ENCODE measurements around the gene ECE1. TPM values are rescaled to one million over a fixed set of nuclear protein-coding genes. Genes with fewer than 3 reads are reported as not detected.
A peak's percentile ranks its signal among the peaks of the same experiment; 100 is the strongest.
"Not testable (repeated sequence)": the region's sequence is repeated elsewhere in the genome, so short reads cannot be mapped to it uniquely, and the experiment has no call there.

Gene ECE1
- total and polyA plus RNA-seq, 4 donors = 12.1 to 155 (median 123) TPM

DNA sequence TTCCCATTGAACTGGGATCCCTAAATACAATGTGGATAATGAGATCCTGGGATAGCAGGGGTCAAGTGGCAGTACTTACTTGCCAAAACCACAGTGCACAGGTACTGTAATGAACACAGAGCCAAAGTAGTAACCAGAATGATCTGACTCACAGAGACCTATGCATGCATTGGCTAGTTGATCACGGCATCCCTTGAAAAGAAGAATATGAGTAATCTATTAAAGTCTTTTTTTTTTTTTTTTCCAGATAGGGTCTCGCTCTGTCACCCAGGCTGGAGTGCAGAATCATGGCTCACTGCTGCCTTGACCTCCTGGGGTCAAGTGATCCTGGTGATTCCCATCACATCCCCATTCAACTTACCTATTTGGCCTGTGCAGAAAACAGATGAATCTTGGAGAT is 84.1 kb downstream of the ECE1 start:
- H3K4me1 ChIP-seq (ENCODE audit: control insufficient read depth in 1 of 2, insufficient read depth in 2 of 2, low read length in 2 of 2) = no peaks in the 10 kb centered on the region
- DNase-seq = no peak
- no peaks in the 10 kb centered on the region for H3K27me3 ChIP-seq (ENCODE audit: control insufficient read depth in 1 of 2, insufficient read depth in 2 of 2, low read length in 1 of 2)
- 86% methylated on average over 2 of the region's 2 CpGs for WGBS, 2 donors
- H3K4me3 ChIP-seq (ENCODE audit: low read length in 2 of 2) = no peak overlapping the region
- H3K27ac ChIP-seq (ENCODE audit: low read depth in 1 of 2, low read length in 2 of 2) = no peak overlapping the region
- ATAC-seq (ENCODE audit: low FRiP score) = no peak
- intact Hi-C loops (cut with DNase I) = no loop called here
- H3K9me3 ChIP-seq (ENCODE audit: control insufficient read depth, low read length) = no peaks in the 10 kb centered on the region
- no peaks in the 10 kb centered on the region for H3K36me3 ChIP-seq (ENCODE audit: control insufficient read depth in 1 of 2, insufficient read depth in 2 of 2, low read length in 1 of 2)

DNA sequence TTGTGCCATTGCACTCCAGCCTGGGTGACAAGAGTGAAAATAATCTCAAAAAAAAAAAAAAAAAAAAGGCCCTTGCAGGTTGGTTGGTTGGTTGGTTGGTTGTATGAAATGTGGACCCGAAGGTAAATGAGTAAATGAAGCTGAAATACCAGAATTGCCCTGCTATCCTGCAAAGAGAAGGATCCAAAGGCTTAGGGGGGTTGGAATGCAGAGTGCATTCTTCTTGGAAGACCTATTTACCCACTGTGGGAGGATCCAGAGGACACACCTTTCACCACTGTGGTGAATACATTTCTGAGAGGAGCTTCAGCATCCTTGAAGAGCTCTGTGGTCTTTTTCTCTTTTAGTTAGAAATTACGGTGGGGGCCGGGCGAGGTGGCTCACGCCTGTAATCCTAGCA is 84.8 kb downstream of the ECE1 start:
- DNase-seq (no peak), ATAC-seq (ENCODE audit: low FRiP score) (no peak)
- Histone ChIP-seq H3K4me1 (ENCODE audit: control insufficient read depth in 1 of 2, insufficient read depth in 2 of 2, low read length in 2 of 2) (no peaks in the 10 kb centered on the region), H3K27ac (ENCODE audit: low read depth in 1 of 2, low read length in 2 of 2) (no peak overlapping the region), H3K9me3 (ENCODE audit: control insufficient read depth, low read length) (no peaks in the 10 kb centered on the region), H3K4me3 (ENCODE audit: low read length in 2 of 2) (no peak overlapping the region), H3K27me3 (ENCODE audit: control insufficient read depth in 1 of 2, insufficient read depth in 2 of 2, low read length in 1 of 2) (no peaks in the 10 kb centered on the region), H3K36me3 (ENCODE audit: control insufficient read depth in 1 of 2, insufficient read depth in 2 of 2, low read length in 1 of 2) (no peaks in the 10 kb centered on the region)
- WGBS, 2 donors = 93 to 96% methylated on average over 5 of the region's 5 CpGs
- intact Hi-C loops (cut with DNase I) = no loop called here

DNA sequence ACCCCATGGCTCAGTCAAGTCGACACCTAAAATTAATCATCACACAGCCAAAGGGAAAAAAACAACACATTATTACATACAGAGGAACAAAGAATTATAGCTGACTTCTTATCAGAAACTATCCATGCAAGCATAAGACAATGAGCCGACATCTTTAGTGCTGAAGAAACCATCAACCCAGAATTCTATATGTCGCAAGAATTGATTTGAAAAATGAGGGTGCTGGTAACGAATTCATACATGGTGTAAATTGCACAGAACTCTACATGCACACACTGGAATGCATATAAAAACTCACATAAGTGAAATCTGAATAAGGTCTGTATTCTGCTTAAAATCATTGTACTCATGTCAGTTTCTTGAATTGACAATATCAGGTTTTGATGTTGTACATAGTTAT is 88.6 kb downstream of the ECE1 start:
- ATAC-seq (ENCODE audit: low FRiP score) = no peak
- Histone ChIP-seq H3K4me1 (ENCODE audit: control insufficient read depth in 1 of 2, insufficient read depth in 2 of 2, low read length in 2 of 2) (no peaks in the 10 kb centered on the region), H3K36me3 (ENCODE audit: control insufficient read depth in 1 of 2, insufficient read depth in 2 of 2, low read length in 1 of 2) (no peaks in the 10 kb centered on the region), H3K27me3 (ENCODE audit: control insufficient read depth in 1 of 2, insufficient read depth in 2 of 2, low read length in 1 of 2) (no peaks in the 10 kb centered on the region), H3K9me3 (ENCODE audit: control insufficient read depth, low read length) (no peaks in the 10 kb centered on the region), H3K4me3 (ENCODE audit: low read length in 2 of 2) (no peak overlapping the region), H3K27ac (ENCODE audit: low read depth in 1 of 2, low read length in 2 of 2) (no peak overlapping the region)
- intact Hi-C loops (cut with DNase I) = no loop called here
- DNase-seq = no peak
- WGBS, 2 donors = 90 to 94% methylated on average over 4 of the region's 4 CpGs

DNA sequence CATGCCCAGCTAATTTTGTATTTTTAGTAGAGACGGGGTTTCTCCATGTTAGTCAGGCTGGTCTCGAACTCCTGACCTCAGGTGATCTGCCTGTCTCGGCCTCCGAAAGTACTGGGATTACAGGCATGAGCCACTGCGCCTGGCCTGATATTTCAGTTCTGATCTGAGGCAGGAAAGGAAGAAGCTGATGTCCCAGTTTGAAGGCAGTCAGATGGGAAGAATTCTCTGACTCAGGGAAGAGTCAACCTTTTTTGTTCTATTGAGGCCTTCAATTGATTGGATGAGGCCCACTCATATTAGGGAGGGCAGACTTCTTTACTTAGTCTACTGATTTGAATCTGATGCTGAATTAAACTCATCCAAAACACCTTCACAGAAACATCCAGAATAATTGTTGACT is 89.0 kb downstream of the ECE1 start:
- intact Hi-C loops (cut with DNase I); H3K4me1 ChIP-seq (ENCODE audit: control insufficient read depth in 1 of 2, insufficient read depth in 2 of 2, low read length in 2 of 2); H3K4me3 ChIP-seq (ENCODE audit: low read length in 2 of 2); DNase-seq; H3K36me3 ChIP-seq (ENCODE audit: control insufficient read depth in 1 of 2, insufficient read depth in 2 of 2, low read length in 1 of 2); H3K9me3 ChIP-seq (ENCODE audit: control insufficient read depth, low read length); ATAC-seq (ENCODE audit: low FRiP score); H3K27ac ChIP-seq (ENCODE audit: low read depth in 1 of 2, low read length in 2 of 2); H3K27me3 ChIP-seq (ENCODE audit: control insufficient read depth in 1 of 2, insufficient read depth in 2 of 2, low read length in 1 of 2): not testable (repeated sequence)
- 97% methylated on average over 5 of the region's 5 CpGs for WGBS, 2 donors

DNA sequence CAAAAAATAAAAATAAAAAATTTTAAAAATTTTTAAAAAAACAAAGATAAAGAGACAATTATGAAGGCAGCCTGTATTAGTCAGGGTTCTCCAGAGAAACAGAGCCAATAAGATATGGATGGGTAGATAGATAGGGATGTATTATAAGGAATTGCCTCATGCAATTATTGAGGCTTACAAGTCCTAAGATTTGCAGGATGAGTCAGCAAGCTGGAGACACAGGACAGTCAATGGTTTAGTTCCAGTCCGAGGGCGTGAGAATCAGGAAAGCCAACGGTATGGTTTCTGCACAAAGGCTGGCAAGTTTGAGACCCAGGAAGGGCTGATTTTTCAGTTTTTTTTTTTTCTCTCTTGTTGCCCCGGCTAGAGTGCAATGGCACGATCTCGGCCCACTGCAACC is 89.5 kb downstream of the ECE1 start:
- Histone ChIP-seq H3K4me3 (ENCODE audit: low read length in 2 of 2) (no peak overlapping the region), H3K27ac (ENCODE audit: low read depth in 1 of 2, low read length in 2 of 2) (no peak overlapping the region), H3K36me3 (ENCODE audit: control insufficient read depth in 1 of 2, insufficient read depth in 2 of 2, low read length in 1 of 2) (no peaks in the 10 kb centered on the region), H3K4me1 (ENCODE audit: control insufficient read depth in 1 of 2, insufficient read depth in 2 of 2, low read length in 2 of 2) (no peaks in the 10 kb centered on the region), H3K9me3 (ENCODE audit: control insufficient read depth, low read length) (no peaks in the 10 kb centered on the region), H3K27me3 (ENCODE audit: control insufficient read depth in 1 of 2, insufficient read depth in 2 of 2, low read length in 1 of 2) (peaks cover 0 to 2% of the 10 kb centered on the region in 2 donors)
- no peak for ATAC-seq (ENCODE audit: low FRiP score)
- 92 to 94% methylated on average over 6 of the region's 6 CpGs for WGBS, 2 donors
- intact Hi-C loops (cut with DNase I) = no loop called here
- no peak for DNase-seq

DNA sequence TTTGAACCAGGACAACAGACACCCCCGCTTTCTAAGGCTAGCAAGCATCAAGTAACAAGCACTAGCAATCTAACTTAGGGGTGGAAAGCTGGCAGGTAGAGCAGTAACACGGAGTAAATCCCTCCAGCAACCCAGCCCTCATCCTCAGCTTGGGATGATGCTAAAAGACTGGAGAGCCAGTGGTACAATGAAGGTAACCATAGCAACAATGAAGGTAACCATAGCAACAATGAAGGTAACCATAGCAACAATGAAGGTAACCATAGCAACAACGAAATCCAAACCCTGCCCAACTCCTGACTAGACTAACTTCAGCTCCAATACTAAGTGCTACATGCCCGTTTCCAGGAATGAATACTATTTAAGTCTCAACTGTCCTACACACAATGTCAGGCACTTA is 91.3 kb downstream of the ECE1 start:
- no peak overlapping the region for H3K27ac ChIP-seq (ENCODE audit: low read depth in 1 of 2, low read length in 2 of 2)

DNA sequence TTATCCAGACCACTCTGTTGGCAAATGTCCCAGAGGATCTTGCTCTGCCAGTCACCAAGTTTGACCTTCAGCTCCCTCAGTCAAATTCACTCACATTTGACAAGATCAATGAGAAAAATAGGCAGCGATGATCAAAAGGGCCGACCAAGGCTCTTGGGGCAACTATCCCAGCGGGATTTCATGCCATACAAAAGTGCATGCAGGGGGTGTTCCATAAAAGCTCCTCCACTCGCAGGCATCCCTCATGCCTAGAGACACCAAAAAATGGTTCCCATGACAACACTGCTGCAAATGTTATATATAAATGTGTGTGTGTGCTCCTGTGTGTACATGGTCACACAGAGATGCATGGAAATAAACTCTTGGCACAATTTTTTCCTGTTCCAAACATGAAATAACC is 97.4 kb downstream of the ECE1 start:
- Histone ChIP-seq H3K4me3 (ENCODE audit: low read length in 2 of 2) (no peak overlapping the region), H3K27ac (ENCODE audit: low read depth in 1 of 2, low read length in 2 of 2) (no peak overlapping the region), H3K27me3 (ENCODE audit: control insufficient read depth in 1 of 2, insufficient read depth in 2 of 2, low read length in 1 of 2) (peaks cover 0 to 2% of the 10 kb centered on the region in 2 donors), H3K36me3 (ENCODE audit: control insufficient read depth in 1 of 2, insufficient read depth in 2 of 2, low read length in 1 of 2) (no peaks in the 10 kb centered on the region), H3K9me3 (ENCODE audit: control insufficient read depth, low read length) (no peaks in the 10 kb centered on the region), H3K4me1 (ENCODE audit: control insufficient read depth in 1 of 2, insufficient read depth in 2 of 2, low read length in 2 of 2) (no peaks in the 10 kb centered on the region)
- intact Hi-C loops (cut with DNase I) = no loop called here
- DNase-seq = peak in 1 of 2 donors; percentile 8
- ATAC-seq (ENCODE audit: low FRiP score) = no peak
- WGBS, 2 donors = 78 to 79% methylated on average over 4 of the region's 4 CpGs

More for the DNA sequence above, 91.3 kb downstream of the ECE1 start:
- intact Hi-C loops (cut with DNase I) = loop anchor here (5.0 kb wide), 2 partner anchors 217 to 502 kb away; no protein-coding TSS in a partner anchor
- H3K4me1 ChIP-seq (ENCODE audit: control insufficient read depth in 1 of 2, insufficient read depth in 2 of 2, low read length in 2 of 2) = no peaks in the 10 kb centered on the region
- DNase-seq (peak in 1 of 2 donors; percentile 5), ATAC-seq (ENCODE audit: low FRiP score) (no peak)
- H3K36me3 ChIP-seq (ENCODE audit: control insufficient read depth in 1 of 2, insufficient read depth in 2 of 2, low read length in 1 of 2) = no peaks in the 10 kb centered on the region
- WGBS, 2 donors = 55 to 66% methylated on average over 4 of the region's 4 CpGs
- no peak overlapping the region for H3K4me3 ChIP-seq (ENCODE audit: low read length in 2 of 2)
- peaks cover 0 to 2% of the 10 kb centered on the region in 2 donors for H3K27me3 ChIP-seq (ENCODE audit: control insufficient read depth in 1 of 2, insufficient read depth in 2 of 2, low read length in 1 of 2)
- H3K9me3 ChIP-seq (ENCODE audit: control insufficient read depth, low read length) = no peaks in the 10 kb centered on the region

DNA sequence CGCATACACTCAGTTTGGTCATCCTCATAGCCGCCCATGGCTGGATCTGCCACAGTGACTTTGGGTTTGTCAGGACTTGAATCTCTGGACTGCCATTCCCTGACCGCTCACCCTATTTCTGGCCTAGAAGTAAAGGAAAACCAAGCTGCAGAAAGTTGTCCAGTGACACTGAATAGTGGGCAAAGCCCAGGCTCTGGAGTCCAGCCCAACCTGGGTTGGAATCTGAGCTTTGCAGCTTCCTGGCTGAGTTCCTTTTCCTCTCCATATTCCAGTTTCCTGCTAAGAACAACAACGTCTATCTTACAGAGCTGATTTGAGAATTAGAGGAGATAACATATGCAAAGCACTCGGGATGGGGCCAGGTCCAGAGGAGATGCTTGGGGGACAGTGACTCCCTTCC is 98.0 kb downstream of the ECE1 start:
- no peak for ATAC-seq (ENCODE audit: low FRiP score)
- H3K4me3 ChIP-seq (ENCODE audit: low read length in 2 of 2) = no peak overlapping the region
- peak in 1 of 2 donors; percentile 28 for DNase-seq
- peaks cover 0 to 2% of the 10 kb centered on the region in 2 donors for H3K27me3 ChIP-seq (ENCODE audit: control insufficient read depth in 1 of 2, insufficient read depth in 2 of 2, low read length in 1 of 2)
- H3K9me3 ChIP-seq (ENCODE audit: control insufficient read depth, low read length) = no peaks in the 10 kb centered on the region
- intact Hi-C loops (cut with DNase I) = no loop called here
- H3K36me3 ChIP-seq (ENCODE audit: control insufficient read depth in 1 of 2, insufficient read depth in 2 of 2, low read length in 1 of 2) = no peaks in the 10 kb centered on the region
- 51 to 54% methylated on average over 5 of the region's 5 CpGs for WGBS, 2 donors
- no peaks in the 10 kb centered on the region for H3K4me1 ChIP-seq (ENCODE audit: control insufficient read depth in 1 of 2, insufficient read depth in 2 of 2, low read length in 2 of 2)
- H3K27ac ChIP-seq (ENCODE audit: low read depth in 1 of 2, low read length in 2 of 2) = no peak overlapping the region

DNA sequence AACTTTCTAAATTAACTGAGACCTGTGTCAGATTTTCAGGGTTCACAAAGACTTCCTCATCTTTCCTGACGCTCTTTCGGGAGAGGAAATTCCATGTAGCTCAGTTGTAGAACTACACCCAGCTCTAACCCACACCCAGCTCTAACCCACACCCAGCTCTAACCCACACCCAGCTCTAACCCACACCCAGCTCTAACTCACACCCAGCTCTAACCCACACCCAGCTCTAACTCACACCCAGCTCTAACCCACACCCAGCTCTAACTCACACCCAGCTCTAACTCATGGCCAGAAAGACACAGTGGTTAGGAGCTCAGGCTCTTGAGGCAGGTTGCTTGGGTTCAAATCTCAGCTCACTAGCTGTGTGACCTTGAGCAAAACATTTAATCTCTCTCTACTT is 99.5 kb downstream of the ECE1 start:
- H3K27ac ChIP-seq (ENCODE audit: low read depth in 1 of 2, low read length in 2 of 2); H3K9me3 ChIP-seq (ENCODE audit: control insufficient read depth, low read length); intact Hi-C loops (cut with DNase I); H3K27me3 ChIP-seq (ENCODE audit: control insufficient read depth in 1 of 2, insufficient read depth in 2 of 2, low read length in 1 of 2); H3K36me3 ChIP-seq (ENCODE audit: control insufficient read depth in 1 of 2, insufficient read depth in 2 of 2, low read length in 1 of 2); H3K4me3 ChIP-seq (ENCODE audit: low read length in 2 of 2); ATAC-seq (ENCODE audit: low FRiP score); H3K4me1 ChIP-seq (ENCODE audit: control insufficient read depth in 1 of 2, insufficient read depth in 2 of 2, low read length in 2 of 2): not testable (repeated sequence)
- DNase-seq = peak in 1 of 2 donors; percentile 9
- 66 to 80% methylated on average over 2 of the region's 2 CpGs for WGBS, 2 donors
